ENCODE data around the gene USP49. TPM values are rescaled to one million over a fixed set of nuclear protein-coding genes. Genes with fewer than 3 reads are reported as not detected.

The USP49 gene
- total RNA-seq, 1 experiment from 2014 or later, result 6.9 TPM

DNA sequence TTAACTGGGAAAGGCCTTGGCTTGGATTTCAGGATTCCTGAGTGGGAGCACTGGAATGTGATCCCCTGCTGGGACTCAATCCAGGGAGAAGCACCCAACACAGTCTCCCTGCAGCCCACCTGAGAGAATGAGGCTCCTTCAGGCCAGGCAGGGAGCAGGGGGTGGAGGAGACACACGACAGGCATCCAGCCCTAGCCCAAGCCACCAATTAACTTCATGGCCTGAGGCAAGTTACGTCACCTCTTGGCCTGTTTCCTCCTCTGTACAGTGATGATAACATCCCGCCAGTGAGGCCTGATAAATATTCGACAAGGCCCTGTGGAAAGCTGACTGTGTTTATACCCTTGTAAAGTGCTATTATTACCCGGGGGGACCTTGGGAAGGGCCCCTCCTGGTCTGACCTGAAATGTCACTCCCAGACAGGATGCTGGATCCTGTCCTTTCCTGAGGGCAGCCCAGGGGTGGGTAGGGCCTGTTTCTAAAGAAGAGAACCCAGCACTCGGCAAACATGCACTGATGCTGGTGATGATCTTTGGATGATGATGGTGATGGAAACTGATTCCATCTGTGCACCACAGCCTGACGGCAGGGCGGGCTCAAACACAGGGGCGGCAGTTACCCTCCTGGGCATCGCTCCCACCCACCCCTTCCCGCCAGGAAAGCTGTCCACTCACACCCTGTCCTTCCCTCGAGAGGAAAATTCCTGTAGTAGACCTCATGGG is 127.9 kb downstream of the USP49 start:
- Histone ChIP-seq H3K4me2 (ENCODE audit: low read length) (no peak overlapping the region), H3K4me1 (ENCODE audit: control insufficient read depth in 1 of 2, insufficient read depth in 2 of 2, low read length in 2 of 2) (peaks cover 8 to 21% of the 10 kb centered on the region in 2 experiments; a peak in 3 of 4 replicates), H3K9me2 (ENCODE audit: insufficient read depth) (no peaks in the 10 kb centered on the region), H3K4me3 (replicated peaks in 1 of 2; ENCODE audit: low read depth in 1 of 2, low read length in 2 of 2) (no peak overlapping the region), H3K9me3 (ENCODE audit: control insufficient read depth in 1 of 2, insufficient read depth in 1 of 2, low read depth in 1 of 2, low read length in 2 of 2) (no peaks in the 10 kb centered on the region), H2AFZ (ENCODE audit: low read depth, low read length, poor library complexity, severe bottlenecking) (no peak overlapping the region), H3K27ac (ENCODE audit: low read depth, low read length) (no peak overlapping the region), H3K36me3 (ENCODE audit: control insufficient read depth in 1 of 2, insufficient read depth in 2 of 2, low read length in 2 of 2) (peaks cover 0 to 4% of the 10 kb centered on the region in 2 experiments; a peak in 1 of 4 replicates), H3K9ac (ENCODE audit: low read length) (no peak overlapping the region), H3K79me2 (ENCODE audit: insufficient read depth, low read length) (no peaks in the 10 kb centered on the region), H4K20me1 (ENCODE audit: insufficient read depth) (no peaks in the 10 kb centered on the region), H3K27me3 (ENCODE audit: insufficient read depth, low read length) (no peaks in the 10 kb centered on the region)
- no peak for TF ChIP-seq POLR2A (IDR thresholded peaks at IDR 0.05; ENCODE audit: borderline replicate concordance, extremely low read depth, insufficient read depth, insufficient read length)
- TF ChIP-seq CBX3 (IDR thresholded peaks at IDR 0.05; ENCODE audit: low read depth), result no peak
- no peak for TF ChIP-seq ZFX (IDR thresholded peaks at IDR 0.05)
- TF ChIP-seq SRF (IDR thresholded peaks at IDR 0.05; ENCODE audit: low read depth), result no peak
- no peak for TF ChIP-seq POLR2AphosphoS5 (IDR thresholded peaks at IDR 0.05; ENCODE audit: low read depth, low read length)
- no peak for TF ChIP-seq CEBPB (IDR thresholded peaks at IDR 0.05; ENCODE audit: low read depth)
- TF ChIP-seq EZH2 (IDR thresholded peaks at IDR 0.05), result no peak
- TF ChIP-seq, protein P1, sequence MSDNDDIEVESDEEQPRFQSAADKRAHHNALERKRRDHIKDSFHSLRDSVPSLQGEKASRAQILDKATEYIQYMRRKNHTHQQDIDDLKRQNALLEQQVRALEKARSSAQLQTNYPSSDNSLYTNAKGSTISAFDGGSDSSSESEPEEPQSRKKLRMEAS (IDR thresholded peaks at IDR 0.05), result no peak
- TF ChIP-seq TCF7L2 (IDR thresholded peaks at IDR 0.05; ENCODE audit: borderline replicate concordance, extremely low read depth, insufficient read depth, insufficient read length), result no peak
- TF ChIP-seq EZH2phosphoT487 (IDR thresholded peaks at IDR 0.05; ENCODE audit: borderline replicate concordance), result no peak
- TF ChIP-seq, protein P2, sequence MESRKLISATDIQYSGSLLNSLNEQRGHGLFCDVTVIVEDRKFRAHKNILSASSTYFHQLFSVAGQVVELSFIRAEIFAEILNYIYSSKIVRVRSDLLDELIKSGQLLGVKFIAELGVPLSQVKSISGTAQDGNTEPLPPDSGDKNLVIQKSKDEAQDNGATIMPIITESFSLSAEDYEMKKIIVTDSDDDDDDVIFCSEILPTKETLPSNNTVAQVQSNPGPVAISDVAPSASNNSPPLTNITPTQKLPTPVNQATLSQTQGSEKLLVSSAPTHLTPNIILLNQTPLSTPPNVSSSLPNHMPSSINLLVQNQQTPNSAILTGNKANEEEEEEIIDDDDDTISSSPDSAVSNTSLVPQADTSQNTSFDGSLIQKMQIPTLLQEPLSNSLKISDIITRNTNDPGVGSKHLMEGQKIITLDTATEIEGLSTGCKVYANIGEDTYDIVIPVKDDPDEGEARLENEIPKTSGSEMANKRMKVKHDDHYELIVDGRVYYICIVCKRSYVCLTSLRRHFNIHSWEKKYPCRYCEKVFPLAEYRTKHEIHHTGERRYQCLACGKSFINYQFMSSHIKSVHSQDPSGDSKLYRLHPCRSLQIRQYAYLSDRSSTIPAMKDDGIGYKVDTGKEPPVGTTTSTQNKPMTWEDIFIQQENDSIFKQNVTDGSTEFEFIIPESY (IDR thresholded peaks at IDR 0.05; ENCODE audit: extremely low read depth, insufficient replicate concordance, low read length), result no peak
- TF ChIP-seq RAD21 (IDR thresholded peaks at IDR 0.05; ENCODE audit: low read depth), result no peak
- no peak for TF ChIP-seq ZNF274 (IDR thresholded peaks at IDR 0.05; ENCODE audit: low read depth, low read length)
- TF ChIP-seq, protein P3, sequence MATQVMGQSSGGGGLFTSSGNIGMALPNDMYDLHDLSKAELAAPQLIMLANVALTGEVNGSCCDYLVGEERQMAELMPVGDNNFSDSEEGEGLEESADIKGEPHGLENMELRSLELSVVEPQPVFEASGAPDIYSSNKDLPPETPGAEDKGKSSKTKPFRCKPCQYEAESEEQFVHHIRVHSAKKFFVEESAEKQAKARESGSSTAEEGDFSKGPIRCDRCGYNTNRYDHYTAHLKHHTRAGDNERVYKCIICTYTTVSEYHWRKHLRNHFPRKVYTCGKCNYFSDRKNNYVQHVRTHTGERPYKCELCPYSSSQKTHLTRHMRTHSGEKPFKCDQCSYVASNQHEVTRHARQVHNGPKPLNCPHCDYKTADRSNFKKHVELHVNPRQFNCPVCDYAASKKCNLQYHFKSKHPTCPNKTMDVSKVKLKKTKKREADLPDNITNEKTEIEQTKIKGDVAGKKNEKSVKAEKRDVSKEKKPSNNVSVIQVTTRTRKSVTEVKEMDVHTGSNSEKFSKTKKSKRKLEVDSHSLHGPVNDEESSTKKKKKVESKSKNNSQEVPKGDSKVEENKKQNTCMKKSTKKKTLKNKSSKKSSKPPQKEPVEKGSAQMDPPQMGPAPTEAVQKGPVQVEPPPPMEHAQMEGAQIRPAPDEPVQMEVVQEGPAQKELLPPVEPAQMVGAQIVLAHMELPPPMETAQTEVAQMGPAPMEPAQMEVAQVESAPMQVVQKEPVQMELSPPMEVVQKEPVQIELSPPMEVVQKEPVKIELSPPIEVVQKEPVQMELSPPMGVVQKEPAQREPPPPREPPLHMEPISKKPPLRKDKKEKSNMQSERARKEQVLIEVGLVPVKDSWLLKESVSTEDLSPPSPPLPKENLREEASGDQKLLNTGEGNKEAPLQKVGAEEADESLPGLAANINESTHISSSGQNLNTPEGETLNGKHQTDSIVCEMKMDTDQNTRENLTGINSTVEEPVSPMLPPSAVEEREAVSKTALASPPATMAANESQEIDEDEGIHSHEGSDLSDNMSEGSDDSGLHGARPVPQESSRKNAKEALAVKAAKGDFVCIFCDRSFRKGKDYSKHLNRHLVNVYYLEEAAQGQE (IDR thresholded peaks at IDR 0.05; ENCODE audit: low read depth), result no peak
- TF ChIP-seq, protein P4, sequence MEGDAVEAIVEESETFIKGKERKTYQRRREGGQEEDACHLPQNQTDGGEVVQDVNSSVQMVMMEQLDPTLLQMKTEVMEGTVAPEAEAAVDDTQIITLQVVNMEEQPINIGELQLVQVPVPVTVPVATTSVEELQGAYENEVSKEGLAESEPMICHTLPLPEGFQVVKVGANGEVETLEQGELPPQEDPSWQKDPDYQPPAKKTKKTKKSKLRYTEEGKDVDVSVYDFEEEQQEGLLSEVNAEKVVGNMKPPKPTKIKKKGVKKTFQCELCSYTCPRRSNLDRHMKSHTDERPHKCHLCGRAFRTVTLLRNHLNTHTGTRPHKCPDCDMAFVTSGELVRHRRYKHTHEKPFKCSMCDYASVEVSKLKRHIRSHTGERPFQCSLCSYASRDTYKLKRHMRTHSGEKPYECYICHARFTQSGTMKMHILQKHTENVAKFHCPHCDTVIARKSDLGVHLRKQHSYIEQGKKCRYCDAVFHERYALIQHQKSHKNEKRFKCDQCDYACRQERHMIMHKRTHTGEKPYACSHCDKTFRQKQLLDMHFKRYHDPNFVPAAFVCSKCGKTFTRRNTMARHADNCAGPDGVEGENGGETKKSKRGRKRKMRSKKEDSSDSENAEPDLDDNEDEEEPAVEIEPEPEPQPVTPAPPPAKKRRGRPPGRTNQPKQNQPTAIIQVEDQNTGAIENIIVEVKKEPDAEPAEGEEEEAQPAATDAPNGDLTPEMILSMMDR (IDR thresholded peaks at IDR 0.05 in 2 of 3, conservative IDR thresholded peaks at IDR 0.05 in 1 of 3; ENCODE audit: borderline replicate concordance in 1 of 3, insufficient read depth in 1 of 3, low read depth in 2 of 3, low read length in 2 of 3), result no peak
- TF ChIP-seq, protein P5, sequence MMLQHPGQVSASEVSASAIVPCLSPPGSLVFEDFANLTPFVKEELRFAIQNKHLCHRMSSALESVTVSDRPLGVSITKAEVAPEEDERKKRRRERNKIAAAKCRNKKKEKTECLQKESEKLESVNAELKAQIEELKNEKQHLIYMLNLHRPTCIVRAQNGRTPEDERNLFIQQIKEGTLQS (IDR thresholded peaks at IDR 0.05), result no peak
- no peak for TF ChIP-seq ELF1 (IDR thresholded peaks at IDR 0.05; ENCODE audit: borderline replicate concordance, low read depth)
- no peak for TF ChIP-seq SIN3A (IDR thresholded peaks at IDR 0.05; ENCODE audit: low read depth)
- TF ChIP-seq JUND (IDR thresholded peaks at IDR 0.05), result no peak
- ATAC-seq (peak; percentile 58), DNase-seq (ENCODE audit: low read depth, low spot score) (no peak)
- ChIA-PET POLR2A (no interaction called here), RAD21 (ENCODE audit: low non-redundant PET in 1 of 2, low total read pairs in 2 of 2, uncharacterized antibody in 2 of 2, unreplicated experiment in 2 of 2) (no interaction called here), CTCF (interaction anchor here (0.6 kb wide), 1 partner anchor 52 kb away, joined by 4 read pairs; no protein-coding TSS in a partner anchor)
- intact Hi-C loops (cut with micrococcal nuclease), result no loop called here
- no TSS peak for BruUV-seq (replicated peaks)

All from HCT116 (cell line).